ENCODE measurements around the gene GPR39.

Gene GPR39

DNA sequence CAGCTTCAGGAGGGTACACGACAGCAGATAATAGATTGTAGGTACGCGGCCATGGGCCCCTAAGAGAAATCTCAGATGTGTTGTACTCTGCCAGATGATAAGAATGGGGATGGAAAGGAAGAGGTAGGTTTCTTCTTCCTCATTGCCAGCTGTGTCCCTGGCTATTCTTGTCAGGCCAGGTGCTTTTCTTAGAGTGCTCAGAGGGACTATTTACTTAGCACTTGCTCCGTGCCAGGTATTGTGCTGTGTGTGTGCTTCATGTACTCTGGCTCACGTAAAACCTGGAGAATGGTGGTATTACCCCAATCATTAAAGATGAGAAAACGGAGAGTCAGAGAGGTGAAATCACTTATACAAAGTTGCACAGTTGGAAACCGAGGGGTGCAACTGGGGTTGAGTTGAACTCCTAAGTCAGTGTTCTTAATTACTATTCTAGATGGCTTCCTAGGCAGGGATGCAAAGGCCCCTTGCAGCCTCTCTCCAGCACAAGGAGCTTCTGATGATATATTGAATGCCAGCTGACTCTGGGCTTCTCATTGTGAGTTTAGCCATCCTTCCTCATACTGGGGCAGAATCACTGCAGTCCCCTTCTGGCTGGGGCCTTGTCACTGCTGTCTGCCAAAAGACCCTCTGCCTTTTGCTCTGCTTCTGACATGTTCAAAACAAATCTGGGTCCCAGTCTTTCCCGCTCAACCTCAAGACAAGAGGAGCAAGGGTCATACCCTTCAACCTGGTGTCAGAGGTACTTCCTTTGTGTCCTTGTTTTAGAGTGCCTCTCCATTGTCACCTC is 192.7 kb downstream of the GPR39 start:
- no peak for DNase-seq

DNA sequence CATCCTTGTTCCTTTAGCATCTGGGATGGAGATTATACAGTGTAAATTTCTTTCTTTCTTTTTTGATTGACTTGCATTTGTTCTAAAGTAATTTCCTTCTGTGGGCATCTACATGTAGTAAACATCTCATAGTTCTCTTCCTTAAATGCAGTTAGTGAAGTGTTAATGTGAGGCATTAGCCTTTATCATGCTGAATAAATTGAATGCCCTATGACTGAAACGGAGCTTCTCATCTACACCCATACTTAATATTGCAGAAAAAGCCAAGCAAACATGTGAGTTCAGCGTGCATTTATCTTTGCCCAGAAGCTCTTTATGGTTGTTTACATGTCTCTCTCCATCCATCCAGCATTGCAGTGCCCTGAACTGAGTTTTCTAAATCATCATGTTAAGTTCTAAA is 195.1 kb downstream of the GPR39 start:
- DNase-seq = no peak

GRCh38 chr2:132615329-132616085 is 198.9 kb downstream of the GPR39 start:
- no peak for DNase-seq

DNA sequence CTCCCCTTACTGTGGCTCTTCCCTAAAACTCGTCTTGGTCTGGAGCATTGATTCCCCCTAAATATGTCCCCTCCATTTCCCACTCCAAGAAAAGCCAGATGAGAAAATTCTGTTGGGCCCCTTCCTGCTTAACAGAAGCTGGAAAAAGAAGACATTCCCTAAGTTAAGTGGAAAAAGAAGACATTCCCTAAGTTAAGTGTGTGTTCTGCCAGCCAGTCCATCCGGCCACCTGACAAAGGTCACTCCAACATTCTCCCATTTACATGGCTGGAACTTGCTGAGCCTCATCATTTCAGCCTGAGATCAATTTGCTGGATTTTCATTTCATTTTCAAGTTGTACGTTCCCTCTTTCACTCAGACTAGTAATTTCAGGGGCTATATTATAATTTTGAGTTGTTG is 201.4 kb downstream of the GPR39 start:
- no peak for DNase-seq

GRCh38 chr2:132618734-132619133 is 202.1 kb downstream of the GPR39 start:
- no peak for DNase-seq

DNA sequence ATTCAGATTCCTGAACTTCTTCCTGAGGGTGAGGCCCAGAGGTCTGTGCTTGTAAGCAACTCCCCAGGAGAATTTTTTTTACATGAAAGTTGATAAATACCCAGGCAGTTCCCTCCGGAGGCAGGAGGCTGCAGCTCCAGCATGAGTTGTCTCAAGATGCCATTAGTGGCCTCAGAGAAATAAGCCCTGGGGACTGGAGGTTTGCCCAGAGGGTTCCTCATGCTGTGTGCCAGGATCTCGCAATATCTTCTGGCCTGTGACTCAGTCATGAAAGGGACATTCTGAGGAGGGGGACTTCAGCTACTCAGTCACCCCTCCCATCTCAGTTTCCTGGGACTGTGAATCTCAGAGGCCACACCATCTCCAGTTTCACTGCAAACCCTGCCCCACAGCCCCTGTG is 203.5 kb downstream of the GPR39 start:
- DNase-seq = no peak

DNA sequence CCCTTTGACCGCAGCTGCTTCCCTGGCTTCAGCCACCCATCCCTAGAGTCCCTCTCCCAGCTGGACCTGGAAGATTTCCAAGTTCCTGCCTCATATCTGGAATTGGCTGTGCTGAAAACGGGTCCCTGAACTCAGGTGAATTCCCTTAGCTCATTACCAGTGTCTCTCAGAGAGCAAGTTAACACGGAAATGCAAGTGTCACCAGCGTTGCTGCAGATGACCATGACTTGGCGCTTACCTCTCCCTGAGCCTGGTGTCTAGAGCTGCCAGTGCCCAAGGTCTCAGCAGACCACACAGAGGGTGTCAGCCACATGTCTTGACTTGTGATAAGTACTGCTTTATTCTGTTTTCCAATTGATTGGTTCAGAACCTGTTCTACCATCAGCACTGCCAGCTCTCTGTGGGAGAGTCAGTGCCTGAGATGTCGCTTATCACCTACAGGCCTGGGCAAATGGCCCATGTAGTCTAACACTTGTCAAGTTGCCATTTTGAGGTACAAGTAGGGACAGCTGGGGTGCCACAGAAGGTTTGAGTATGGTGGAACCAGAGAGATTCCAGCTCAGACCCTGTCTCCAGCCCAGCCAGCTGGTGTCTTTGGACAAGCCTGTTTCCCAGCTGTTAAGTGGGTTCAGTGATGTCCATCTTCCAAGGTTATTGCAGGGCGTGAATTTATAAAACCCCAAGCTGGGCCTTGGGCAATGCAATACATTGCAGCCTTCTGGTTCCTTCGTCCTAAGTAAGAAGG is 204.7 kb downstream of the GPR39 start:
- no peak for DNase-seq

- no peak for DNase-seq
These were observed 206.7 kb downstream of the GPR39 start for GRCh38 chr2:132623096-132623839.

GRCh38 chr2:132627536-132627935 is 210.9 kb downstream of the GPR39 start:
- no peak for DNase-seq

GRCh38 chr2:132632000-132632649 is 215.5 kb downstream of the GPR39 start:
- DNase-seq = no peak

- no peak for DNase-seq
These were observed 217.0 kb downstream of the GPR39 start for GRCh38 chr2:132633635-132634034.

DNA sequence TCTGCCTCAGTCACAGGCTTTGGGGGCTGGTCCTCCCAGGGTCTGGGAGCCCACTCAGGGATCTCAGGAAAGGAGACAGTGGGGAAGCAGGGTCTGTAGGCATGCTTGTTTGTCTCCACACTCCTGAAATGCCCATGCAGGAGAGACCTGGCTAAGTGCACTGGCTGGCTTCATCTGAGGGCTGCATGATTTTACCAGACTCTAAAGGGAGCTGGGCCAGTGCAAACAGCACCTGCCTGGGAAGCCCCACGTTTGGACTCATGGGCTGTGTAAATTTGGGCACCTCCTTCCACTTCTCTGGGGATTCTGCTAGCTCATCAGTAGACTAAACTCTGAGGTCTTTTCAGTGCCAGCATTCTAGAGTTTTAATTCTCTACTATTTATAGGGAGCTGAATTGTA is 219.7 kb downstream of the GPR39 start:
- DNase-seq = no peak

DNA sequence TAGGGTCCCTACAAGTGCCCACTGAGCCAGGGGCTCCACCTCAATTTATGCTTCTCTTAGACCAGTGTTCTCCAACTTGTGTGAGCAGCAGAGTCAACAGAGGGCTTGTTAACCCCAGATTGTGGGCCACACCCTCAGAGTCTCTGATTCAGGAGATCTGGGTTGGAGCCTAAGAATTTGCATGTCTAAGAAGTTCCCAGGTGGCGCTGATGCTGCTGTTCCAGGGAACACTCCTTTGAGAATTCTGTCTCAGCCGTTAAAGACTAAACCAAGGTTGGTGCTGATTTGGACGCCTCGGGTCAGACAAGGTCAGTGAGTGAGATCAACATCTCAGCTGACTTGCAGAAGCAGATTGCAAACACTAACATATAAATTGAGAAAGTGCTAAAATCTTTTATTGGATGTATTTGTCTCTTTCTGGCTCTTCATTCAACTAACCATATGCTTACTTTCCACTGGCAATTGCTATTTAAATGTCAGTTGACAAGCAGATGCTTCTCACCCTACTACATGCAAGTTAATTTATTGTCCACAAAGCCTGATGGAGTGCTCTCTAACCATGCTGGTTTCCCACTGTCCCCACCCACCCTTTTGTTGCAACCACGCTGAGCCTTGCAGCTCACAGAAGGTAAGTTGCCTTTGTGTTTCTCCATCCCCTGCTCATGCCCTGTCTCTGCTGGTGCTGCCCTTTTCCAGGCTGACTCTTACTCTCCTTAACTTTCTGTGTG is 221.9 kb downstream of the GPR39 start:
- no peak for DNase-seq

DNA sequence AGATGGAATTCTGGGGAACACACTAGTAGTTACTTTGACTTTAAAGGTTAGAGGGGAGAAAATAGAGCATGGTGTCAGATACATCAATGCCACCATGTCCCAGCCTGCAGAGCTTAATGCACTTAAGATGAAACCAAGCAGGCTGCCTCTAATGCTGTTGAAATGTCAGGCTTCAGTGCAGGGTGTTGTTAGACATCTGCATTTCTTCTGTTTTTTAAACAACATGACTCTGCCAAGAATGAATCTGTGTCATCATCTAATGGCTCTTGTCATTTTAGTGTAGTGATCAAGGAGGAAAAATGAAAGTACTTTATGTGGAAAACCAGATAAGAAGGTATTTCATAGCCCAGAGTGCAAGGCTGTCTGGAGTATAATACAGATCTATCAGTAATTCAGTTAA is 223.5 kb downstream of the GPR39 start:
- no peak for DNase-seq

DNA sequence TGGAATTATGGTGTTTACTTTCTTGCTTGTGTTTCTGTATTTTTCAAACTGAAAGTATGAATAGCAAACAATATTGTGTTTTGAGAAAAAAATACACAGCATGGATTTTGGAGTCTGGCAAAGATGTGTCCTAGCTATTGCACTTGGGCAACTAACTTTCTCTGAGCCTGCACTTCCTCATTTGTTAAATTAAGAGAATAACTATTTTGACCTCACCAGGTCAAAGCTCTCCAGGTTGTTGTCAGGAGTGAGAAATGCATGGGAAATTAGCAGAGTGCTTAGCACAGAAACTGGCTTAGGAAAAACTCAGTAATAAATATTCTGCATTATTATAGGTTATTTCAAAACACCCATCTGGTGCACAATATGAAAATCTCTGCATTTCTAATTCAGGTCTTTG is 225.2 kb downstream of the GPR39 start:
- no peak for DNase-seq

- no peak for DNase-seq
These were observed 225.8 kb downstream of the GPR39 start for GRCh38 chr2:132642415-132642814.

GRCh38 chr2:132645176-132645575 is 228.6 kb downstream of the GPR39 start:
- no peak for DNase-seq

DNA sequence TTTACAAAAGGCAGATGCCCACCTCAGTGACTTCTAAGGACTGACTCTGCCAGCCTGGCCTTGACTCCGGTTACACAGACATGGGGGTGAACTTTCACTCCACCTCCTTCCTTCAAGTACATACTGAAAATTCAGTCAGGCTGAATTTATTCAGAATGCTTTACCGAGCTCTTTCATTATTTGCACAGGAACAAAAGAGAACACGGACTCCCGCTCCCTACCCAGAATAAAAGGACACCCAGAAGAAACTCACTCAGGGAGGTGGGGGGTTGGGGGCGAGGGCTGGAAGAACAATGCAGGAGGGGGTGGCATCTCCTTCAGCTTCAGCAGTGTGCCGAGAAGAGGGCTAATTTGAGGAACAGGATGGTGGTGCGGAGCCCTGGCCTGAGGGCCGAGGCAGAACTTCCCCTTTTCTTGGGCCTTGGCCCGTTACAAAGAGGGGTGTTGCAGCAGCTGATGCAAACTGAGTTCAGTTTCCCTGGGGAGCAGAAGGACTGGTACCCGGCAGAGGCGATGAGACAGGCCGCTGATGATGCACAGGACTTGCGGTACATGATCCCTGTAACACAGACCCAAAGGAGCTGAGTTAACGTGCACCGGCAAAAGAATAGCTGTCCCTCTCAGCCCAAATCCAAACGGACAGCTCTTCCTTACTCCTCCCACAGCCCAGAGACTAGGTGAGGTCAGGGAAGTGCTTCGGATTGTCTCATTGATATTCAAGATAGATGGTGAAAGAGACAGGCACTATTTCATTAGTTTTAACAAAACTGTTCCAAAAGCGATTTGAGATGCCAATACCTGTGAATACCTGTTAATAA is 229.3 kb downstream of the GPR39 start:
- DNase-seq = no peak

GRCh38 chr2:132646540-132647108 is 230.0 kb downstream of the GPR39 start:
- no peak for DNase-seq

All from activated CD8-positive, alpha-beta memory T cell treated with anti-CD3 and anti-CD28 coated beads, Interleukin-2, amount 50 U/mL, for 4 hours (primary cell).